ENCODE data around the gene MRPL3. TPM values are rescaled to one million over a fixed set of nuclear protein-coding genes. Genes with fewer than 3 reads are reported as not detected.

Gene MRPL3
- polyA plus RNA-seq, 1 of the 3 experiments (the other 2 are of a cell fraction) = 73.7 TPM

DNA sequence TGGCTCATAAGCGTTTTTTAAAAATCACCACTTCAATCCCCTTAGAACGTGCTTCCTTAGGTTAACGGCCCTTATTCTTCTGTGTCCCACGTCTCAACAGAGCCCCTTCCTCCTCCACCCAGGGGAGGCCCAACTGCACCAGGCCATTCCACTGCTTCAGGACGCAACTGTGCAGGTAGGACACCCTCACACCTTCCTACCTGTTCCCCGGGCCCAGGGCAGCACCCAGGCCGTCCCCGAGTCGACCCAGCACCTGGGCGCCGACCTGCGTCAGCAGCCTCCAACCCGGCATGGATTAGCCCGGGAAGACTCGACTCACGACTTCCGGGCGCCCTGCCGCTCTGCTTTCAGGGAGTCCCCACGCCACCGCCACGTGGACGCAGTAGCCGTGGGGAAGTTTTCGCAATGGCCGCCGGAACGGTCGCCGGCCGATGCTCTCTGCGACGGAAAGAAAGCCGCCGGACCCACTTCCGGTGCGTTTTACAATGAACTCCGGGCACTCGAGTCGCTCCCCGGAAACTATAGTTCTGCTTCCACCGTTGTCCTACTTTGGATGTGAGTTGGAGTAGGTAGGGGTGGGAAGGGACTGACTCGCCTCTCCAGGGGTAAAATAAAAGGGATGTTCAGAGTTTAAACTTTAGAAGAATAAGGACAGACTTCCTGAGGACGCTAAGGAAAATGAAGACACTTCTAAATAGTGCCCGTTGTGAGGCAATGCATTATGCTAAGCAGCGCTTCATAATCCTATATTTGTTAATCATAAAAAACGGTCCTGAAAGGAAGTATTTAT lies at the start of gene MRPL3 (continued):
- TF ChIP-seq, protein P1, sequence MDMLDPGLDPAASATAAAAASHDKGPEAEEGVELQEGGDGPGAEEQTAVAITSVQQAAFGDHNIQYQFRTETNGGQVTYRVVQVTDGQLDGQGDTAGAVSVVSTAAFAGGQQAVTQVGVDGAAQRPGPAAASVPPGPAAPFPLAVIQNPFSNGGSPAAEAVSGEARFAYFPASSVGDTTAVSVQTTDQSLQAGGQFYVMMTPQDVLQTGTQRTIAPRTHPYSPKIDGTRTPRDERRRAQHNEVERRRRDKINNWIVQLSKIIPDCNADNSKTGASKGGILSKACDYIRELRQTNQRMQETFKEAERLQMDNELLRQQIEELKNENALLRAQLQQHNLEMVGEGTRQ (IDR thresholded peaks at IDR 0.05; ENCODE audit: borderline replicate concordance, low read depth, low read length) = no peak
- no peak for TF ChIP-seq GATA2 (CRISPR knock-in tag; IDR thresholded peaks at IDR 0.05)
- peak; percentile 44; the same call in 1 of the 2 replicates for TF ChIP-seq USF1 (IDR thresholded peaks at IDR 0.05; ENCODE audit: borderline replicate concordance, low read depth)
- TF ChIP-seq, protein P2, sequence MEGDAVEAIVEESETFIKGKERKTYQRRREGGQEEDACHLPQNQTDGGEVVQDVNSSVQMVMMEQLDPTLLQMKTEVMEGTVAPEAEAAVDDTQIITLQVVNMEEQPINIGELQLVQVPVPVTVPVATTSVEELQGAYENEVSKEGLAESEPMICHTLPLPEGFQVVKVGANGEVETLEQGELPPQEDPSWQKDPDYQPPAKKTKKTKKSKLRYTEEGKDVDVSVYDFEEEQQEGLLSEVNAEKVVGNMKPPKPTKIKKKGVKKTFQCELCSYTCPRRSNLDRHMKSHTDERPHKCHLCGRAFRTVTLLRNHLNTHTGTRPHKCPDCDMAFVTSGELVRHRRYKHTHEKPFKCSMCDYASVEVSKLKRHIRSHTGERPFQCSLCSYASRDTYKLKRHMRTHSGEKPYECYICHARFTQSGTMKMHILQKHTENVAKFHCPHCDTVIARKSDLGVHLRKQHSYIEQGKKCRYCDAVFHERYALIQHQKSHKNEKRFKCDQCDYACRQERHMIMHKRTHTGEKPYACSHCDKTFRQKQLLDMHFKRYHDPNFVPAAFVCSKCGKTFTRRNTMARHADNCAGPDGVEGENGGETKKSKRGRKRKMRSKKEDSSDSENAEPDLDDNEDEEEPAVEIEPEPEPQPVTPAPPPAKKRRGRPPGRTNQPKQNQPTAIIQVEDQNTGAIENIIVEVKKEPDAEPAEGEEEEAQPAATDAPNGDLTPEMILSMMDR (IDR thresholded peaks at IDR 0.05) = no peak
- TF ChIP-seq RXRA (IDR thresholded peaks at IDR 0.05; ENCODE audit: borderline replicate concordance, low read depth) = no peak
- TF ChIP-seq, protein P3, sequence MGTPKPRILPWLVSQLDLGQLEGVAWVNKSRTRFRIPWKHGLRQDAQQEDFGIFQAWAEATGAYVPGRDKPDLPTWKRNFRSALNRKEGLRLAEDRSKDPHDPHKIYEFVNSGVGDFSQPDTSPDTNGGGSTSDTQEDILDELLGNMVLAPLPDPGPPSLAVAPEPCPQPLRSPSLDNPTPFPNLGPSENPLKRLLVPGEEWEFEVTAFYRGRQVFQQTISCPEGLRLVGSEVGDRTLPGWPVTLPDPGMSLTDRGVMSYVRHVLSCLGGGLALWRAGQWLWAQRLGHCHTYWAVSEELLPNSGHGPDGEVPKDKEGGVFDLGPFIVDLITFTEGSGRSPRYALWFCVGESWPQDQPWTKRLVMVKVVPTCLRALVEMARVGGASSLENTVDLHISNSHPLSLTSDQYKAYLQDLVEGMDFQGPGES (IDR thresholded peaks at IDR 0.05; ENCODE audit: low read depth, low read length) = no peak

GRCh38 chr3:131551761-131552160 lies 49.0 kb upstream of the MRPL3 start:
- H3K27ac ChIP-seq (ENCODE audit: low read depth in 2 of 2, low read length in 1 of 2) = no peak overlapping the region
- WGBS (ENCODE audit: low lambda C conversion rate) = 58% methylated on average over 4 of the region's 4 CpGs
- no peak overlapping the region for H3K4me3 ChIP-seq (ENCODE audit: low read depth in 2 of 2, low read length in 1 of 2)
- no peaks in the 10 kb centered on the region for H3K27me3 ChIP-seq (ENCODE audit: insufficient read depth)
- no peak for TF ChIP-seq RAD21 (IDR thresholded peaks at IDR 0.05; ENCODE audit: low read length)
- no peak for TF ChIP-seq NFIC (IDR thresholded peaks at IDR 0.05; ENCODE audit: borderline replicate concordance)
- TF ChIP-seq GATA2 (CRISPR knock-in tag; IDR thresholded peaks at IDR 0.05) = no peak
- no peak for TF ChIP-seq TEAD4 (IDR thresholded peaks at IDR 0.05; ENCODE audit: borderline replicate concordance, insufficient read depth)
- TF ChIP-seq RFX5 (IDR thresholded peaks at IDR 0.05; ENCODE audit: low read length) = no peak
- no peak for TF ChIP-seq POLR2AphosphoS5 (IDR thresholded peaks at IDR 0.05; ENCODE audit: low read depth, low read length)
- TF ChIP-seq EP300 (IDR thresholded peaks at IDR 0.05; ENCODE audit: borderline replicate concordance in 1 of 2, low read depth in 1 of 2, low read length in 1 of 2) = no peak
- no peak for TF ChIP-seq RCOR1 (IDR thresholded peaks at IDR 0.05; ENCODE audit: low read length)
- TF ChIP-seq TAF1 (IDR thresholded peaks at IDR 0.05; ENCODE audit: borderline replicate concordance, low read depth, low read length) = no peak
- TF ChIP-seq GABPA (IDR thresholded peaks at IDR 0.05; ENCODE audit: low read depth) = no peak
- H4K20me1 ChIP-seq (ENCODE audit: insufficient read depth) = no peaks in the 10 kb centered on the region
- H3K36me3 ChIP-seq (replicated peaks in 1 of 2; ENCODE audit: control insufficient read depth in 1 of 2, insufficient read depth in 2 of 2, low read length in 1 of 2) = no peaks in the 10 kb centered on the region
- POLR2A ChIA-PET = no interaction called here
- no peak for DNase-seq
- CTCF ChIA-PET = no interaction called here
- H3K9me3 ChIP-seq = no peaks in the 10 kb centered on the region
- H3K79me2 ChIP-seq (ENCODE audit: insufficient read depth) = no peaks in the 10 kb centered on the region
- no peaks in the 10 kb centered on the region for H3F3A ChIP-seq (replicated peaks; ENCODE audit: insufficient read depth)
- no peak overlapping the region for H3K4me2 ChIP-seq
- no peak overlapping the region for H3K9ac ChIP-seq
- no peaks in the 10 kb centered on the region for H3K9me2 ChIP-seq
- no peak overlapping the region for H2AFZ ChIP-seq (ENCODE audit: low read depth)
- H3K4me1 ChIP-seq (ENCODE audit: control insufficient read depth in 1 of 2, insufficient read depth in 2 of 2, low read depth in 1 of 2, low read length in 1 of 2) = peaks cover 0 to 8% of the 10 kb centered on the region in 2 experiments; a peak in 2 of 4 replicates
